Adrenal gland (tissue), 5 donors: ENCODE results near the gene WHRN.

ENCODE experiments used
- CTCF ChIP-seq, 6 experiments: fragments of 450-650 bp in 4 of 6; fragments of 200-600 bp in 2 of 6; sonication (generic) in 1 of 6; IDR thresholded peaks; 1 replicate in 5 of 6; 2 replicates in 1 of 6; pipeline versions ENCODE4 v1.5.1 to v1.8.0; 2016 to 2021; ENCODE audit warnings: antibody characterized with exemption in 6 of 6, mild to moderate bottlenecking in 2 of 6, moderate library complexity in 1 of 6
- POLR2A ChIP-seq, 2 donors: fragments of 450-650 bp; IDR thresholded peaks; one replicate each; pipeline ENCODE4 v1.6.1; 2017; ENCODE audit warnings: antibody characterized with exemption in 2 of 2, mild to moderate bottlenecking in 2 of 2, moderate library complexity in 1 of 2
- donor health status: DM: no; HTN: no; CAD: no.

DNA sequence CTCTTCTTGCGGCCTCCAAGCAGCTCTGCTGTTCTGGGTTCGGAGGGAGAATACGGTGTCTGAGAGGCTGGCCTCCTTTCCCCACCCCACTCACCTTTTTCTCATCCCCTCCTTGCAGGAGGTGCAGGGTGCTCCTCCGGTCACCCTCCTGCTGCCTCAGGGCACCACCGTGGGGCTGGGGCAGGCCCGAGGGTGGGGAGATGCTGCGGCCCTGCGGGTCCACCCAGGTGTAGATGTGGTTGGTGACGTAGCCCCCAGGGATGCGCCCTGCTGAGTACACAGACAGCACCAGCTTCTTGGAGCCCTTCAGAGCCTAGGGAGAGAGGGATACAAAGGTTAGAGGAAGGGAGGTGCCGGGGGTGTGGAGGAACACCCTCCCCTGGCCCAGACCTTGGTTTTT is 26.8 kb downstream of the WHRN start:
- no peak for TF ChIP-seq CTCF (IDR thresholded peaks at IDR 0.05)
- TF ChIP-seq POLR2A (IDR thresholded peaks at IDR 0.05) = no peak
